Activated T-cell treated with anti-CD3 and anti-CD28 coated beads, Interleukin-2, amount 50 U/mL, for 1 hour (primary cell): Measurements from ENCODE around the gene BRD3OS.

Experiments
- DNase-seq: peaks from one replicate; pipeline ENCODE4 v3.0.0-alpha.2; 2020

Gene BRD3OS

GRCh38 chr9:134007150-134007549 is 18.1 kb upstream of the BRD3OS start:
- DNase-seq = no peak

GRCh38 chr9:134007571-134007970 is 17.7 kb upstream of the BRD3OS start:
- DNase-seq = no peak

DNA sequence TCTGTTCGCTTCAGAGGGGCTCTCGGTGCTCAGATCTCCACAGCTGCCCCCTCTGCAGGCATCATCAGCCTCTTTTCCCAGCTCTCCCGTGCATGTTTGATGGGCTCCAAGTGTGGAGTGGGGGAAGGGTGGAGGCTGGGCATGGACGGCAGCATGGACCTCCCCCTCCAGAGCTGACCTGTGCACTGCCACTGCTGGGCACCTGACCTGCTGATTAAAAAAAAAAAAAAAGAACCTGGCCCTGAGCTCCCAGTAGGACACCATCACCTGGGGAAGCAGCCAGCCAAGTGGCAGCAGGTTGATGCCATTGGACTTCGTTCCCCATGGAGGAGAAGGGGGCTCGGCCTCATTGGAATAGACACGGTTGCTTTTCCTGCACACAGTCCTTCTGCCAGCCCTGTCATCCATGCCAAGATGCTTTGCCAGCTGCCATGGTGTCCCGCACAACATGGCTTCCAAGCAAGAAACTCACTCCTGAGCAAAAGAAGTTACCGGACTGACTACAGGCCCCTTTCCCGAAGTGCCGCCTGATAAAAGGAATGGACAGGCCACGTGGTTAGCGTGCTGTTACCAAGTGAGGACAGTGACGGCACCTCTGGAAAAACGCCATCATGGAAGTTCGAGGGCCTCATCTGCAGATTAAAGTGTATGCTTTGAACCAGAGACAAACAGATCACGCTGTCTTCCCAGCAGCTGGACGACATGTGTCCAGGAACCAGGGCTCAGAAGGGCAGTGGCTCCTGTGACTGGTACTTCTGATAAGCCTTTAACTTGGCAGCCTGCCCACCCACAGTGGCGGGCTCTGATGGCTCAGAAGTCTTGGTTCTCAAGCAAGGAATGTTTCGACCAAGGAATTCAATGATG is 14.7 kb upstream of the BRD3OS start:
- no peak for DNase-seq

DNA sequence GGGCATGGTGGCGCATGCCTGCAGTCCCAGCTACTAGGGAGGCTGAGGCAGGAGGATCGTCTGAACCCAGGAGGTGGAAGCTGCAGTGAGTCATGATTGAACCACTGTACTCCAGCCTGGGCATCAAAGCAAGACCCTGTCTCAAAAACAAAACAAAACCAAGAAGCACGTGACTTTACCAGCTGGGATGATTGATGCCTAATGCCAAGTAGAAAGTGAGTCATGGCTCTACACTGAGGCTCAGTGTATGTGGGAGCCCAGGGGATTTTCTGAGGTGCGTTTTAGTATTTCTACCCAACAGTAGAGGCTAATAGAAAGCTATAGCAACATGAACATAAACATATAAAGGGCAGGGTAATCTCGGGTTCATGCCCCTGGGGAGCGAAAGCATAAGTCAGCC is 13.9 kb upstream of the BRD3OS start:
- no peak for DNase-seq

DNA sequence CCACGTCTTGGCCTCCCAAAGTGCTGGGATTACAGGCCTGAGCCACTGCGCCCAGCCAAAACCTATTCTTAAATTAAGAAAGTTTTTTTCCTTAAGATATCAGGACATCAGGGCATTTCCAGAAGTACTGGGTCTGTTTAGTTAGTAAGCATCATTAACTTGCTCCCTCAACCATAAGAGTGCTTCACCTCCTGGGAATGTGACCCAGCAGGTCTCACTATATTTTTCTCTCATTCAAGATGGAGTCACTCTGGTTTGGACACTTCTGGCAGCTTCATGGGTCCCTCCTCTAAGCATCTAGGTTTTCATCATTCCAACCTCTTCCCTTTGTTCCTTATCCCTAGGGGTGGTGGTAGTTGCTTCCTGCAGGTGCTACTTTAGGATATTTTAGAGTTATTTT is 10.3 kb upstream of the BRD3OS start:
- DNase-seq = no peak

GRCh38 chr9:134024214-134024792 is 978 bp upstream of the BRD3OS start:
- DNase-seq = no peak

DNA sequence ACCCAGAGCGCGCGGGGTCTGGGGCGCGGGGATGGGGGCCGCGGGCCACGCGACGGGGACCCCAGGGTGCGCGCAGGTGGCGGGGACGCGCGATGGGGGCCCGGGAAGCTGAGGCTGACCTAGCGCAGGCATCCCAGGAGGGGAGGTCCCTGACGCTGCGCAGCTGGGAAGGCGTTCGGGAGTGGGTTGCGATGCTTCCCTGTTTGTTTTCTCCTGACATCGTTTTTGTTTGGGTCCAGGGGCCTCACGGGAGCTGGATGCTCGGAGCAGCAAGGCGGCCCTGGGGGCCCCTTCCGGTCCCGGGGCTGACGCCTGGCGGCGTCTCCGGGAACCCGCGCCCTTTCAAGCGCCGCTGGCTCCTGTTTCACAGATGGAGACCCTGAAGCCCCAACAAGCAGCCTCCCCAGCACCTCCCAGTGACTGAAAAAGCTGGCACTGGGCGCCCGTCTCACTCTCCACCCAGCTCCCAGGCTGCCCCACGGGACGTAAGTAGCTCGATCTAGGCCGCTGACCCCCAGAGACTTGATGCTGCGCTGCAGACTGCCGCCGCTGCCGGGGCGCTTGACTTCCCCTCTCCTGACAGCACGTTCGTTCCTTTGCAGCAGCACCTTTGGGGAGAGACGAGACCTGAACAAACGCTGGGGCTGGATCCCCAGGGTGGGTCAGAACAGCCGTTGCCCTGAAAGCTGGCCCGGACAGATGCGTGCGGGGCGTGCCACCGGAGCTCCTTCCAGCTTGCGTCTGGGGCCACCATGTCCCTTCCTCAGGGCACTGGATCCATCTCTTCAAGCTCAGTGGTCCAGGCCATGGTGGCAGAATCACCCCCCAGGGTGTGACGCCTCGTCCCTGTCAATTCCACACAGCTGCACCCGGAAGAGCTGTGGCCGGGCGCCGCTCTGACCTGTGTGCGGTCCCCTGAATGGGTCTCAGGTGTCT is 593 bp downstream of the BRD3OS start:
- peak; percentile 62 for DNase-seq

DNA sequence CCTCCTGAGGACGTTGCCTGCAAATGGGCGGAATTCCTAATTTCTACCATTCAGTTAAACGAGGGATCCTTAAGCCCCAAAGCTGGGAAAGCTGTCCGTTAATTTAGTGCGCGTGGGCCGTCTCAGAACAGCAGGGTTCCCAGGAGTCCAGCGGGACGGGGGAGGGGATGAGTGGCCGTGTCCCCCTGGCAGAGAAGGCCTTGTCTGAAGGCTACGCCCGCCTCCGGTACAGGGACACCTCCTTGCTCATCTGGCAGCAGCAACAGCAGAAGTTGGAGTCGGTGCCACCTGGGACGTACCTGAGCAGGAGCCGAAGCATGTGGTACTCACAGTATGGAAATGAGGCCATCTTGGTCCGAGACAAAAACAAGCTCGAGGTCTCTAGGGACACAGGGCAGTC is 1.3 kb downstream of the BRD3OS start:
- no peak for DNase-seq

DNA sequence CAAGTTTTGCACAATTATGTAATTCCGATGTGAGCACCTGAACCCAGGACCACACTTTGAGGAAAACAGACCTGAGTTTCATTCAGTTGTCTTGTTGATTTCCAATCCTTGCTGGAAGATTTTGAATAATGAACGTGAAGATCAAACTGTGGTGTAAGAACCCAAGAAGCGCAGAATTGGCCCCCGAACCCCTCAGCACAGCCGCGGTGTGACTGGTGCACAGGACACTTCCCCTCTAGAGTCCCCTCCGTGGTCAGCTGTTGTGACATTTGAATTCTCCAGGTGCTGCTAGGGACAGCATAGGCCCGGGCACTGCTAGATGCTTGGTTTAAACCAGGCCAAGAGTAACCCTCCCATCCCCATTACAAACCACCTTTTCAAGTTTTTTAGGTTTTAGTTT is 1.7 kb downstream of the BRD3OS start:
- DNase-seq = no peak

DNA sequence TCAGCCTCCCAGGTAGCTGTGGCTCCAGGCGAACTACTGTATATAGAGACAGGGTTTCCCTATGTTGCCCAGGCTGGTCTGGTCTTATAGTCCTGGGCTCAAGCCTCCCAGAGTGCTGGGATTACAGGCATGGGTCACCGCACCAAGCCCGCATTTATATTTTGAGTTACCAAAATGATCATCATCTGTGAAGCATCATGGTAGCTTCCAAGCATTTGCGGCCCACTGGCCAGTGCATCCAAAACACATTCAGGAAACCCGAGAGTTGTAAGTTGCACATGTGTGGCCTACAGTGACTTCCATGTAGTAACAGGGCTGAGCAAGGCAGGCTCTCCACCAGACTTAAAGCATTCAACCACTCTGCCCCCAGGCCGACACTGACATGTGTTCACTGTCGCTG is 2.3 kb downstream of the BRD3OS start:
- no peak for DNase-seq

- DNase-seq = no peak
These were observed 2.8 kb downstream of the BRD3OS start for GRCh38 chr9:134028076-134028475.

GRCh38 chr9:134028575-134029247 is 3.4 kb downstream of the BRD3OS start:
- DNase-seq = no peak

DNA sequence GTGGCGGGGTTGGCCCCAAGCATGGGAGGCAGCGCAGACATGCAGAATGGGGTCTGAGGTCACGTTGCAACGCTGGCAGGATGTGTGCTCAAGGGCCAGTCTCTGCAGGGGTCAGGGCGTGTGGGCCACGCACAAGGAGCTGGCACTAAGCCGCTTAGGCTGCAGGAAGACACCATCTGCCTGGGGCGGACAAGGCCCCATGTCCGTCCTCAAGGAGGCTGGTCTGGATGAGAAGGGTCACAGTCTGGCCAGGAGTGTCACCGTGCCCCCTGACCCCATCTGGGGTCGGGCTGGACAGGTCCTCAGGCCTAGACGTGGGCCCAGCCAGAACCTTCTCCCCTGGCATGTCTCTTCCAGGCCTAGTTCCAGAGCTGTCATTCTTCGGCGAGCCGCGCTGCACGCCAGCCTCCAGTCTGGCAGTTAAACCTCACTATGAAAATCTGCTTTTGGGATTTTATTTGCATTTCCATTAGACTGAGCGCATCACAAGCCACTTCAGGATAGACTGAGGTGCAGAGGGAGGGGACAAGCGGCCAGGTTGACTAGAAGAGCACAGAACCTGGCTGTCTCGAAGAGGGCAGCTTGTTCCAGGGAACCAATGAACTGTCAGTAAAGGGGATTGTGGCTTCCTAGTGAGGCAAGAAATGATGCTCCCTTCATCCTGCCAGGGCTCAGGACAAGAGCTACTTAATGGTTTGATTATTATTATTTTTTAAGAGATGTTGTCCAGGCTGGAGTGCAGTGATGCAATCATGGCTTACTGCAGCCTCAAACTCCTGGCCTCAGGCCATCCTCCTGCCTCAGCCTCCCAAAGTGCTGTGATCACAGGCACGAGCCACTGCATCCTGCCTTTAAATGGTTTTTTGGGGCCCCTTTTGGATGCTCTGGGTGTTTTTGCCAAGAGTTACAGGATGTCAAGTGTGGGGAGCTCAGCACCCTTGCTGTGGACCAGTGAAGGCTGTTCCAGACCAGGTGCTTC is 4.3 kb downstream of the BRD3OS start:
- no peak for DNase-seq

DNA sequence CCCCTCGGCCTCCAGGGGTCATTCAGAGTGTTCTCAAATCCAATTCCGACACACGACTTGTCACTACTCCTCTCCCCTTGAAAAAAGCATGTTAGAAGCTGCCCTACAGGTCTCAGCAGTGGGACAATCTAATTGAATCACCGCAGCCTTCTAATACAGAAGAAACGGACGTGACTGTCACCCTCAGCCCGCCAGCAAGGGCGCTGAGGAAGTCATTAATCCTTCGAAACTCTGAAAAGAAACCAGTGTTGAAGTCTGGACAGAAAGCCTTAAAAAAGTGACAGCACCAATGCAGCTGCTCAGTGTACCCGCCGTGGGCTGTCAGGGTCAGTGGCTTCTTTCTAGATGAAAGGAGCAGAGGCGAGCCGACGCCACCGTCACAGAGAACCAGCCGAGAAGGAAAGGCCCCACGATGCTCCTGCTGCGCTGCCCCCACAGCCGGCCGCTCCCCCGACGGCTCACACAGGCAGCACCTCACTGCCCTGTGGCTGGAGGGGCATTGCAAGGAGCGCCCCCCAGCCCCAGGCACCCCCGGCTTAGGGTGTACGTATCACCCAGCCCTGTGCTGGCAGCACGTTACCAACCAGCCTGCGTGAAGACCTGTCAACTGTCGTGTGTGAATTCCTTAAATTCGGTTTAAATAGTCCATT is 5.7 kb downstream of the BRD3OS start:
- no peak for DNase-seq

- DNase-seq = no peak
These were observed 6.5 kb downstream of the BRD3OS start for GRCh38 chr9:134031783-134032182.

DNA sequence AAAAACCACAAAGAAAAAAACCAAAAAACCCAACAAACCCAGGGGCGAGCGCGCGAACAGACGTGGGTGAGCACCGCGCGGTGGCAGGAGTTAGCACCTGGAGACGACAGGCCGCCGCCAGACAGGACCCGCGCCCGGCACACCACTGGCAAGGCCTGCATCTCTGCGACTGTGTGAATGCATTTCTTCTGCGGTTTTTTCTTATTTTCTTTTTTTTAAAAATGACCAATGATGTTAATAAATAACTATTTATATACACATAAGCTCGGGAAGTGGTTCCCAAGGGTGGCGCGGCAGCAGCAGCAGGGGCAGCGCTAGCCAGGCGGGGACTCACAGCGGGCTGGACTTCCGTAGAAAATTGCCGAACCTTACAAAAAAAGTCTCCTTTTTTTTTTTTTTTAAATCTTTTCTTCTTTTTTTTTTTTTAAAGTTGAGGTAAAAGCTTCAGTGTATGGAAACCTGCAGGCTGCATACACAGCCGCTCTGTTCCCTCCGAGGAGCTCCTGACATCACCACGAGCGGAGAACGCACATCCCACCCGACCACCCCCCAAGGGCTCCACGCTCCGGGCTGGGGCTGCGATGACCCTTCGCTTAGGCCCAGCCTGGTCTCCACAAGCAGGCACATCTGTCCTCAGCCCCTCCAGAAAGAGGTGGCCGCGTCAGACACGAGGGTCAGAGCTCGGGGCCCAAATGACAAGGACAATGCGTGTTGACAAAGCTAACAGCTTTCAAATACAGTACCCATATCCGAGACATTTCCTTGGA is 7.4 kb downstream of the BRD3OS start:
- no peak for DNase-seq

DNA sequence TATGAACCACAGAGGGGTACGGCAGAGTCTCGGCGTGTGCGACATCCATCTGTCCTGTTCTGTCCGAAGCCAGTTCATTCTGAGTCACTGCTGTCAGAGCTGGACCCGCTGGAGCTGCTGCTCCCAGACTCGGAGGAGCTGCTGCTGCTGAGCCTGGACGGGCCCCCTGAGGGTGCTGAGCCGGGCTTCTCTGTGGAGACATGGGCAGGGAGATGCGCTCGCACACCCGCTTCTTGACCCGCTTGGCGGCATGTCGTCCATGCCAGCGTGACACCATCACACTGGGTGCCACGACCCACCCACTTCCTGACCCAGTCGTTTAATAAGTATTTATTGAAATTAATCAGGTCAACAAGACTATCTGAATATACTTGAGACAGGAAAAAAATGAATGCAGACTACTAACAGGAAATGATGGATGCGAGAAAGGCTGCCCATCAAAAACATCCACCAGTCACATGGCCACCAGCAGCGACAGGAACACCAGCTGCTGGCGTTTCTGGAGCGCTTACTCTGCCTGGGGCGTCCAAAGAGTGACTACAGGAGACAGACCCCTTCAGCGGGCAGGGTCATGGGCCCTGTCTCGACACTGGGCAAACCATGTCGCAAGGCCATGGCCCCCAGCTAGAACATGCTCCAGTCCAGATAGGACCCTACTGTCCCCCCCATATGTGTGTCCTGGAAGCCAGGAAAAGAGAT is 8.4 kb downstream of the BRD3OS start:
- DNase-seq = no peak

- no peak for DNase-seq
These were observed 9.1 kb downstream of the BRD3OS start for GRCh38 chr9:134034215-134035040.
